ENCODE results near the gene VAV3. TPM values are rescaled to one million over a fixed set of nuclear protein-coding genes. Genes with fewer than 3 reads are reported as not detected.

The VAV3 gene
- total and polyA plus RNA-seq, 2 of the 8 experiments (the other 6 are each of a cell fraction or from before 2014, with no cell fraction given), result 2.9 to 7.9 TPM

DNA sequence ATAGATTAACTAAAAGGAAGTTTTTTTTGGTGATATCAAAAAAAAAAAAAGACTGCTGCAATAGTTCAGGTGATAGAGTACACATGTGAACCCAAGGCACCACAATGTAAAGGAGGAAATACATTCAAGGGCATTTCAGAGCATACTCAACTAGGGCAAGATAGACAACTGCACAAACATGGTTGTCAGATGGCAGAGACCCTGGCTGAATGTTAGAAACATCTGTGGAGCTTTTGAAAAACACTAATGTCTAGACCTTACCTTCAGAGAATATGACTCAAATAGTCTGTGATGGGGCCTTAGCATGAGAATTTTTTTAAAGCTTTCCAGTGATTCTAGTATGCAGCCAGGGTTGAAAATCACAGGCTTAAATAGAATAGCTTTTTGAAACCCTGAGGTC lies 173.6 kb downstream of the VAV3 start:
- no peaks in the 10 kb centered on the region for H3K23me2 ChIP-seq (ENCODE audit: low read depth, low read length)
- H2AK5ac ChIP-seq (ENCODE audit: low read depth, low read length), result no peak overlapping the region
- H3K4ac ChIP-seq (replicated peaks; ENCODE audit: insufficient read length, low read depth, low read length), result no peak overlapping the region
- no peaks in the 10 kb centered on the region for H3K27me3 ChIP-seq (replicated peaks in 1 of 4; ENCODE audit: control insufficient read depth in 3 of 4, extremely low read depth in 1 of 4, insufficient read depth in 3 of 4, low read length in 3 of 4)
- H3K9me3 ChIP-seq (ENCODE audit: insufficient read depth in 2 of 2, low read depth in 1 of 2, low read length in 1 of 2), result no peaks in the 10 kb centered on the region
- no peak overlapping the region for H3K18ac ChIP-seq (ENCODE audit: extremely low read depth, low read length)
- no peaks in the 10 kb centered on the region for H3K36me3 ChIP-seq (ENCODE audit: control insufficient read depth in 2 of 4, insufficient read depth in 4 of 4, low read length in 3 of 4)
- ChIA-PET CTCF (ENCODE audit: partially characterized antibody) (interaction anchor here (2.8 to 19.2 kb wide), 2 partner anchors 9 to 333 kb away, joined by 12 to 433 read pairs; no protein-coding TSS in a partner anchor), POLR2A (ENCODE audit: partially characterized antibody) (no interaction called here)
- no peaks in the 10 kb centered on the region for H3K79me1 ChIP-seq (ENCODE audit: low read depth, low read length)
- H2BK15ac ChIP-seq (ENCODE audit: low read length), result no peak overlapping the region
- H2BK5ac ChIP-seq (ENCODE audit: low read depth, low read length), result no peak overlapping the region
- no peak overlapping the region for H3K9ac ChIP-seq (replicated peaks in 1 of 4; ENCODE audit: extremely low read depth in 1 of 4, low read depth in 3 of 4, low read length in 3 of 4)
- H4K91ac ChIP-seq (replicated peaks; ENCODE audit: insufficient read length, low read length), result no peak overlapping the region
- no peak overlapping the region for H3K4me2 ChIP-seq (ENCODE audit: insufficient read depth in 1 of 2, low read depth in 2 of 2, low read length in 2 of 2)
- H3K56ac ChIP-seq (replicated peaks; ENCODE audit: insufficient read length, low read depth, low read length), result no peak overlapping the region
- H2BK120ac ChIP-seq (replicated peaks; ENCODE audit: low read depth, low read length), result no peak overlapping the region
- H3K4me3 ChIP-seq (ENCODE audit: extremely low read depth in 1 of 4, insufficient read depth in 2 of 4, low read depth in 3 of 4, low read length in 4 of 4), result no peak overlapping the region
- no peaks in the 10 kb centered on the region for H3K79me2 ChIP-seq (ENCODE audit: control insufficient read depth in 1 of 2, insufficient read depth in 2 of 2, low read length in 2 of 2)
- peaks cover 0 to 4% (median 0%) of the 10 kb centered on the region in 4 experiments; a peak in 1 of 7 replicates for H3K4me1 ChIP-seq (replicated peaks in 1 of 4; ENCODE audit: control insufficient read depth in 3 of 4, insufficient read depth in 4 of 4, low read length in 3 of 4)
- H4K8ac ChIP-seq (ENCODE audit: extremely low read depth, insufficient read depth, low read length), result no peak overlapping the region
- DNase-seq (ENCODE audit: low read depth in 1 of 2, low spot score in 2 of 2) (no peak), FAIRE-seq (no peak)
- no peak overlapping the region for H3K14ac ChIP-seq (ENCODE audit: insufficient read length)
- H2AFZ ChIP-seq (ENCODE audit: low read length), result no peak overlapping the region
- H2BK20ac ChIP-seq (ENCODE audit: low read length), result no peak overlapping the region
- no peak overlapping the region for H3K27ac ChIP-seq (ENCODE audit: low read depth, low read length)
- H4K5ac ChIP-seq (ENCODE audit: insufficient read length, low read depth, low read length), result no peak overlapping the region
- H2BK12ac ChIP-seq (ENCODE audit: low read depth, low read length), result no peak overlapping the region
- H4K20me1 ChIP-seq (replicated peaks in 1 of 2; ENCODE audit: control insufficient read depth in 1 of 2, insufficient read depth in 2 of 2, low read length in 2 of 2), result no peaks in the 10 kb centered on the region
- H3K23ac ChIP-seq (ENCODE audit: insufficient read length), result no peak overlapping the region
- TF ChIP-seq CTBP2 (IDR thresholded peaks at IDR 0.05; ENCODE audit: borderline replicate concordance, insufficient read depth, insufficient read length, low read length) (no peak), MAFK (IDR thresholded peaks at IDR 0.05; ENCODE audit: low read depth, low read length) (no peak), CBX5 (IDR thresholded peaks at IDR 0.05; ENCODE audit: low read depth, low read length) (no peak), EP300 (IDR thresholded peaks at IDR 0.05; ENCODE audit: borderline replicate concordance in 1 of 2, low read depth in 2 of 2, low read length in 2 of 2) (no peak), NANOG (IDR thresholded peaks at IDR 0.05; ENCODE audit: insufficient read depth, low read depth, low read length, poor library complexity, severe bottlenecking) (no peak), SP4 (IDR thresholded peaks at IDR 0.05; ENCODE audit: low read length) (no peak), RFX5 (IDR thresholded peaks at IDR 0.05; ENCODE audit: borderline replicate concordance, low read depth, low read length) (no peak), TAF1 (IDR thresholded peaks at IDR 0.05; ENCODE audit: low read depth, low read length) (no peak), JUND (IDR thresholded peaks at IDR 0.05; ENCODE audit: low read length) (no peak), TBP (IDR thresholded peaks at IDR 0.05; ENCODE audit: low read depth, low read length) (no peak), HDAC2 (IDR thresholded peaks at IDR 0.05; ENCODE audit: borderline replicate concordance in 1 of 2, low read depth in 2 of 2, low read length in 2 of 2) (no peak)
- TF ChIP-seq, protein P1, sequence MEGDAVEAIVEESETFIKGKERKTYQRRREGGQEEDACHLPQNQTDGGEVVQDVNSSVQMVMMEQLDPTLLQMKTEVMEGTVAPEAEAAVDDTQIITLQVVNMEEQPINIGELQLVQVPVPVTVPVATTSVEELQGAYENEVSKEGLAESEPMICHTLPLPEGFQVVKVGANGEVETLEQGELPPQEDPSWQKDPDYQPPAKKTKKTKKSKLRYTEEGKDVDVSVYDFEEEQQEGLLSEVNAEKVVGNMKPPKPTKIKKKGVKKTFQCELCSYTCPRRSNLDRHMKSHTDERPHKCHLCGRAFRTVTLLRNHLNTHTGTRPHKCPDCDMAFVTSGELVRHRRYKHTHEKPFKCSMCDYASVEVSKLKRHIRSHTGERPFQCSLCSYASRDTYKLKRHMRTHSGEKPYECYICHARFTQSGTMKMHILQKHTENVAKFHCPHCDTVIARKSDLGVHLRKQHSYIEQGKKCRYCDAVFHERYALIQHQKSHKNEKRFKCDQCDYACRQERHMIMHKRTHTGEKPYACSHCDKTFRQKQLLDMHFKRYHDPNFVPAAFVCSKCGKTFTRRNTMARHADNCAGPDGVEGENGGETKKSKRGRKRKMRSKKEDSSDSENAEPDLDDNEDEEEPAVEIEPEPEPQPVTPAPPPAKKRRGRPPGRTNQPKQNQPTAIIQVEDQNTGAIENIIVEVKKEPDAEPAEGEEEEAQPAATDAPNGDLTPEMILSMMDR (IDR thresholded peaks at IDR 0.05; ENCODE audit: control extremely low read depth in 1 of 3, insufficient read depth in 1 of 3, low read depth in 1 of 3, low read length in 3 of 3), result no peak
